C4-2B (cell line): ENCODE measurements around the gene MAP4K5.

ENCODE experiments used
- ZFX ChIP-seq: fragments of 450-650 bp; IDR thresholded peaks from 2 replicates; pipeline ENCODE4 v1.6.1; 2017
- TF ChIP-seq, protein P1 (sequence below): fragments of 450-650 bp; conservative IDR thresholded peaks from 2 replicates; pipeline ENCODE4 v1.5.1; 2017; ENCODE audit warnings: mild to moderate bottlenecking

DNA sequence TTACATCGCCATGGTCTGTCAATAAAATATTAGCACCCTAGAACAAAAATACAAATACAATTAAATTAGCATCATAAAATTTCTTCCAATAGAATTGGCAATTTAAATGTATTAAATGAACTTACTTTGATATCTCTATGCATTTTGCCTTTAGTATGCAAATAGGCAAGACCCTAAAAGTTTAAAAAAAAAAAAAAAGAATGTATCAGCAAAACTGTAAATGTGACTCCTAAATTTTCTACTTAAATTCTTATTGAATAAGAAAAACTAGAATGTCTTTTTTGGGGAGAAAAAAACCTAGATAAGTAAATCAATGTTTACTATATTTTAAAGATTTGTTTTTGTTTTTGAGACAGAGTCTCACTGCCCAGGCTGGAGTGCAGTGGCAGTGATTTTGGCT, 56.2 kb downstream of the MAP4K5 start:
- TF ChIP-seq, protein P1, sequence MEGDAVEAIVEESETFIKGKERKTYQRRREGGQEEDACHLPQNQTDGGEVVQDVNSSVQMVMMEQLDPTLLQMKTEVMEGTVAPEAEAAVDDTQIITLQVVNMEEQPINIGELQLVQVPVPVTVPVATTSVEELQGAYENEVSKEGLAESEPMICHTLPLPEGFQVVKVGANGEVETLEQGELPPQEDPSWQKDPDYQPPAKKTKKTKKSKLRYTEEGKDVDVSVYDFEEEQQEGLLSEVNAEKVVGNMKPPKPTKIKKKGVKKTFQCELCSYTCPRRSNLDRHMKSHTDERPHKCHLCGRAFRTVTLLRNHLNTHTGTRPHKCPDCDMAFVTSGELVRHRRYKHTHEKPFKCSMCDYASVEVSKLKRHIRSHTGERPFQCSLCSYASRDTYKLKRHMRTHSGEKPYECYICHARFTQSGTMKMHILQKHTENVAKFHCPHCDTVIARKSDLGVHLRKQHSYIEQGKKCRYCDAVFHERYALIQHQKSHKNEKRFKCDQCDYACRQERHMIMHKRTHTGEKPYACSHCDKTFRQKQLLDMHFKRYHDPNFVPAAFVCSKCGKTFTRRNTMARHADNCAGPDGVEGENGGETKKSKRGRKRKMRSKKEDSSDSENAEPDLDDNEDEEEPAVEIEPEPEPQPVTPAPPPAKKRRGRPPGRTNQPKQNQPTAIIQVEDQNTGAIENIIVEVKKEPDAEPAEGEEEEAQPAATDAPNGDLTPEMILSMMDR, result no peak
- no peak for TF ChIP-seq ZFX
